Globus pallidus (tissue), 1 donor: ENCODE results near the gene CEP89.
"Not testable (repeated sequence)": the region's sequence is repeated elsewhere in the genome, so short reads cannot be mapped to it uniquely, and the experiment has no call there.

Source experiments
- DNase-seq: peaks from one replicate; pipeline ENCODE4 v3.0.0-alpha.2; 2015; ENCODE audit warnings: low spot score

Gene CEP89

DNA sequence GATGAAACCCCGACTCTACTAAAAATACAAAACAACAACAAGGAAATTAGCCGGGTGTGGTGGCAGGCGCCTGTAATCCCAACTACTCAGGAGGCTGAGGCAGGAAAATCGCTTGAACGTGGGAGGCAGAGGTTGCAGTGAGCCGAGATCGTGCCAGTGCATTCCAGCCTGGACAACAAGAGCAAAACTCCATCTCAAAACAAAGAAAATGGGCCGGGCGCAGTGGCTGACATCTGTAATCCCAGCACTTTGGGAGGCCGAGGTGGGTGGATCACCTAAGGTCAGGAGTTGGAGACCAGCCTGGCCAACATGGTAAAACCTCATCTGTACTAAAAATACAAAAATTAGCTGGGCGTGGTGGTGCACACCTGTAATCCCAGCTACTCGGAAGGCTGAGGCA is 139.7 kb downstream of the CEP89 start:
- not testable (repeated sequence) for DNase-seq

DNA sequence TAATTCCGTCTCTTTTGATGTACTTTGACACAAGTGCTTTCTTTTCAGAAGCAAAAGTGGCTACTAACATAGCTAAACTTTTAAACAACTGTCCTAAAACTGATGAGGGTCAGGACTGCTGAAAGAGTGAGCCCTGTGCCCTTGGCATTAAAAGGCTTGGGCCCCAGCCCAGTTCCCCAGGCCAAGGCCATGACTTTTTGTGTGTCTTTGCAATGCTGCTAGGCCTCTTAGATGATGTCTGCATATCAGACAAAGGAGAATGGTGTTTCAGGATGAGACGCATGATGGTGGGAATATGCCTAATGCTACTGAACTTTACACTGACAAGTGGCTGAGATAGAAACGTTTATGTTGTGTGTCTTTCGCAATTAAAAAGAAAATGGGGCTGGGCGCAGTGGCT is 140.1 kb downstream of the CEP89 start:
- no peak for DNase-seq

DNA sequence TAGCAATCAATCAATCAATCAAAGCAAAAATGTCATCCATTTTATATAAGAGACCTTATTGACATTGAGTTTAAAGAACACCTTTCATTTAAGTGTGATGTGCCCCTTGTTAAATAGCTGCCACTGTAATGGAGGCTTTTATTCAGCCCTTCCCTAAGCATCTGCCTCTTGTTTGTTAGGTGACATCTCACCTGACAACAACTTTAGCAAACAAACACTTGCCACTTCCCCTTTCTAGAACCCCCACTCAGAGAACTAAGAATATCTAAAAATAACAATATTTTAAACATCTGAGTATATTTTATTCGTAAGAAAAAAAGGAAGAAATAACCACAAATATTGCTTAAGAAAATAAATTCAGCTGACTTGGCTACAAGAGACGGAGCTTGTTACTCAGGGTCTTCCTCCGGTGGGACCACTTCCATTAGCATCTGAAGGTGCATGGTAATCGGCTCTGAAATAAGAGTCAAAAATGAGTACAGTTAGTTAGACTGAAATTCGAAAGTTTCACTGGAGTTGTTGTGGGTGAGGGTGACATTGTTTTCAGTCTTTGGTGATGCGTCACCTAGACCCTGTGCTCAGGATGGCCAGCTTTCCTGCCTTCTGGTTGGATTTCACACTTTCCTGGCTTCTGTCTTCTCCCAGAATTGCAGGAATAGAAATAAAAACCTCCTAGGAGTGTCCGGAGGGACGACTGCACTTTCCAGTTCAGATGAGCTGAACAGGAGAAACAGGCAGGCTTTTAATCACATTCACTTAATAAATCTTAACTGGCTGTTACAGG is 141.3 kb downstream of the CEP89 start:
- DNase-seq, result no peak

DNA sequence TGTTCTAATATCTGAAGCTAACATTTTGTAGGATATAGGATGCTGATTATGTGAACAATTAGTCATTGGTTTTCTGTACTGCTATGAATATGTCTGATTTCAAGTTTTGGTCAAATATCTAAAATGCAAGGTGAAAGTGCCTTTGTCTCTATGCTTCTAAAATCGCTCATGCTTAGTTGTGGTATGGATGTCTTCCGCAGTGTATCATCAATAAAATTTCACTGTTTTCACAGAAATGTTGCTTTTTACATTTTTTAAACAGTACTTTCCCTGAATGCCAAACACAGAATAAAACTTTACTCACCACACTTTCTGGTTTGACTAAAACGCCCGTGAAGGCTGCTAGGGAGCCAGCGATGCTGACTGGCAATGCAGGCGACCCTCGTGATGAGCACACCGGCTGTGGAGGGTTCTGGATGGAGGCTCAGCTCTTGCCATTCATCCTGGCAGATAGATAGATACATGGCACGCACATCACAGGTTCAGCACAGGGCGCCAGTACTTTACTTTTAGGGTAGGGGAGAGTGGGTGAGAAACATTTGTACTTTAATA is 142.3 kb downstream of the CEP89 start:
- no peak for DNase-seq

DNA sequence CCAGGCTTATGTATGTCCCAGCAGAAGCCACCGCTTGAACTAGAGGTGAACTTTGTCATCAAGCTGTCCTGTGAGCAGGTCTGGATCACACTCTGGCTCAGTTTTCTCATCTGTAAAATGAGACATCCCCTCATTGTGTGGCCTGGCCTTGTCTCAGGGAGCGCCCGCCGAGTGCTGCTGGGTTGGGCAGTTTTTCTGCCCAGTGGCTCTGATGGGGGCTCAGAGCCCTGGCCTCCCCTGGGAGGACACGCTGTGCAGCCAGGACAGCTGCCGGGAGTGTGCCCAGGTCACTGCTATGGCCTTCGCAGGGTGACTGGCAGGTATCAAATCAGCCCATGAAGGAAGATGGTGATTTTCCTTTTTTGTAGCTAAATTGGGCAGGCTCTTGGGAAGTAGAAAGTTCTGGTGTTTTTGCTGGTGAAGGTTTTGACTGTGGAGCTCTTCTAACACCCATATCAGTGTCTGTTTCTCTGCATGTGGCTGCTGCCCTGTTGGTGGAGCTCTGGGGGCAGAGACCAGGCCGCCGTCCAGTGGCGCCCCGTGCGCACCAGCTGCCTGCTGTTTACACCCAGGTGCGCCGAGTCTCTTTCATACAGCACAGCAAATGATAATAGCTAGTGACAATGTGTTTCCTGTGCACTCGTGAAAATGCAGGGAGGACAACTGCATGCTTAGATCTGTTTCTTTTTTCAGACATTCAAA is 143.0 kb downstream of the CEP89 start:
- DNase-seq, result no peak

DNA sequence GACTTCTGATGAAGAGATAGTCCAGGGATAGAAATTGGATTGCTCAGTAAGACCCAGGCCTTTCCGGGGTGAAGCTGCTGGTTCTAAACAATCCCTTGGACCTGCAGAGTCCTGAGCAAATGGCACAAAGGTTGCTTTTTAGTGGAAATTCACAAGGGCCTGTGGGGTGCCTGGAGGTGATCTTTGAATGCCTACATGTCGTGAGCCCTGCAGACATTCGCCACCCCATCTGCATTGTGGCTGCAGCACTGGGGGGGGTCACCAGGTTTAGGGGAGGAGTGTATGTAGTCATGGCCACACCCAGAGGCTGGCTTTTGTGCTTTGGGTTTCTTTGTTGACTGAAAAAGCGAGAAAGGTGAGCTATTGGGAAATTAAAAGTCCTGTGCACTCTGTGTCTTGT is 143.6 kb downstream of the CEP89 start:
- no peak for DNase-seq
